H1 (cell line): ENCODE results near the gene MRFAP1L1.

Experiments
- RFX5 ChIP-seq: IDR thresholded peaks from 2 replicates; pipeline ENCODE4 v1.6.1; 2011; ENCODE audit warnings: low read depth, low read length, improper control_type of control experiment, borderline replicate concordance
- SIN3A ChIP-seq, 2 experiments: IDR thresholded peaks in 1 of 2; conservative IDR thresholded peaks in 1 of 2; 2 replicates each; pipeline ENCODE4 v1.6.1; 2011 to 2012; ENCODE audit warnings: low read length in 2 of 2, improper control_type of control experiment in 1 of 2, low read depth in 1 of 2, mild to moderate bottlenecking in 1 of 2
- TAF1 ChIP-seq: IDR thresholded peaks from 2 replicates; pipeline ENCODE4 v1.6.1; 2011; ENCODE audit warnings: mild to moderate bottlenecking, low read depth, low read length
- TCF12 ChIP-seq: IDR thresholded peaks from 2 replicates; pipeline ENCODE4 v1.6.1; 2011; ENCODE audit warnings: low read depth, mild to moderate bottlenecking, low read length
- YY1 ChIP-seq: IDR thresholded peaks from 2 replicates; pipeline ENCODE4 v1.6.1; 2011; ENCODE audit warnings: low read depth, mild to moderate bottlenecking, low read length
- ZNF274 ChIP-seq: IDR thresholded peaks from 2 replicates; pipeline ENCODE4 v1.7.0; 2012; ENCODE audit warnings: low read length, borderline replicate concordance; ENCODE audit errors: extremely low read depth
- TF ChIP-seq, protein P1 (sequence below), 3 experiments: IDR thresholded peaks; 1 replicate in 2 of 3; 2 replicates in 1 of 3; pipeline versions ENCODE4 v1.5.1 to v1.6.1; 2011; ENCODE audit warnings: low read length in 3 of 3, mild to moderate bottlenecking in 3 of 3, inconsistent platforms in 2 of 3, low read depth in 1 of 3, moderate library complexity in 1 of 3; ENCODE audit not compliant: insufficient read depth in 1 of 3; ENCODE audit errors: control extremely low read depth in 1 of 3

- TF ChIP-seq, protein P1, sequence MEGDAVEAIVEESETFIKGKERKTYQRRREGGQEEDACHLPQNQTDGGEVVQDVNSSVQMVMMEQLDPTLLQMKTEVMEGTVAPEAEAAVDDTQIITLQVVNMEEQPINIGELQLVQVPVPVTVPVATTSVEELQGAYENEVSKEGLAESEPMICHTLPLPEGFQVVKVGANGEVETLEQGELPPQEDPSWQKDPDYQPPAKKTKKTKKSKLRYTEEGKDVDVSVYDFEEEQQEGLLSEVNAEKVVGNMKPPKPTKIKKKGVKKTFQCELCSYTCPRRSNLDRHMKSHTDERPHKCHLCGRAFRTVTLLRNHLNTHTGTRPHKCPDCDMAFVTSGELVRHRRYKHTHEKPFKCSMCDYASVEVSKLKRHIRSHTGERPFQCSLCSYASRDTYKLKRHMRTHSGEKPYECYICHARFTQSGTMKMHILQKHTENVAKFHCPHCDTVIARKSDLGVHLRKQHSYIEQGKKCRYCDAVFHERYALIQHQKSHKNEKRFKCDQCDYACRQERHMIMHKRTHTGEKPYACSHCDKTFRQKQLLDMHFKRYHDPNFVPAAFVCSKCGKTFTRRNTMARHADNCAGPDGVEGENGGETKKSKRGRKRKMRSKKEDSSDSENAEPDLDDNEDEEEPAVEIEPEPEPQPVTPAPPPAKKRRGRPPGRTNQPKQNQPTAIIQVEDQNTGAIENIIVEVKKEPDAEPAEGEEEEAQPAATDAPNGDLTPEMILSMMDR (IDR thresholded peaks at IDR 0.05; ENCODE audit: control extremely low read depth in 1 of 3, insufficient read depth in 1 of 3, low read depth in 1 of 3, low read length in 3 of 3): no peak
- TF ChIP-seq TAF1: no peak
- TF ChIP-seq YY1: no peak
- no peak for TF ChIP-seq ZNF274
- TF ChIP-seq SIN3A (conservative IDR thresholded peaks at IDR 0.05 in 1 of 2, IDR thresholded peaks at IDR 0.05 in 1 of 2; ENCODE audit: low read depth in 1 of 2, low read length in 2 of 2): no peak
- TF ChIP-seq RFX5: no peak
- TF ChIP-seq TCF12: no peak
These were observed 43.5 kb upstream of the MRFAP1L1 start for GRCh38 chr4:6753103-6753560.
